Hepatocyte (in vitro differentiated cells): ENCODE measurements around the gene ZC3HAV1. TPM values are rescaled to one million over a fixed set of nuclear protein-coding genes. Genes with fewer than 3 reads are reported as not detected.

Source experiments
- DNase-seq: peaks from one replicate; pipeline ENCODE4 v3.0.0-alpha.2; 2016; ENCODE audit warnings: low spot score
- H2AFZ ChIP-seq: fragments of 200-600 bp; sonication (generic); 2 replicates; pipeline ENCODE4 v1.6.0; 2016; ENCODE audit warnings: antibody characterized with exemption, mild to moderate bottlenecking
- H3K27ac ChIP-seq: fragments of 200-600 bp; sonication (generic); 2 replicates; pipeline ENCODE4 v1.5.1; 2016; ENCODE audit warnings: mild to moderate bottlenecking
- H3K27me3 ChIP-seq: fragments of 200-600 bp; sonication (generic); 2 replicates; pipeline ENCODE4 v1.6.1; 2016
- H3K36me3 ChIP-seq: fragments of 200-600 bp; sonication (generic); replicated peaks from 2 replicates; pipeline ENCODE4 v1.5.1; 2016; ENCODE audit warnings: low read depth; ENCODE audit not compliant: insufficient read depth
- H3K4me1 ChIP-seq: fragments of 200-600 bp; sonication (generic); 2 replicates; pipeline ENCODE4 v1.5.1; 2016; ENCODE audit warnings: mild to moderate bottlenecking, moderate library complexity; ENCODE audit not compliant: insufficient read depth
- H3K4me2 ChIP-seq: fragments of 200-600 bp; sonication (generic); 2 replicates; pipeline ENCODE4 v1.6.0; 2016
- H3K4me3 ChIP-seq: fragments of 200-600 bp; sonication (generic); 2 replicates; pipeline ENCODE4 v1.5.1; 2016; ENCODE audit warnings: mild to moderate bottlenecking
- H3K79me2 ChIP-seq: fragments of 200-600 bp; sonication (generic); 2 replicates; pipeline ENCODE4 v1.6.0; 2017; ENCODE audit warnings: mild to moderate bottlenecking
- H3K9me2 ChIP-seq: fragments of 200-600 bp; sonication (generic); replicated peaks from 2 replicates; pipeline ENCODE4 v1.6.0; 2017; ENCODE audit warnings: mild to moderate bottlenecking; ENCODE audit not compliant: insufficient read depth
- H3K9me3 ChIP-seq: fragments of 200-600 bp; sonication (generic); 2 replicates; pipeline ENCODE4 v1.5.1; 2016; ENCODE audit warnings: low read depth, mild to moderate bottlenecking
- H4K20me1 ChIP-seq: fragments of 200-600 bp; sonication (generic); 2 replicates; pipeline ENCODE4 v1.6.0; 2016; ENCODE audit warnings: mild to moderate bottlenecking; ENCODE audit not compliant: insufficient read depth, poor library complexity, severe bottlenecking
- CTCF ChIP-seq: fragments of 200-600 bp; sonication (generic); IDR thresholded peaks from 2 replicates; pipeline ENCODE4 v1.5.1; 2016; ENCODE audit warnings: antibody characterized with exemption, mild to moderate bottlenecking; ENCODE audit not compliant: poor library complexity
- EZH2 ChIP-seq: fragments of 200-600 bp; sonication (generic); IDR thresholded peaks from 2 replicates; pipeline ENCODE4 v1.6.1; 2016; ENCODE audit warnings: antibody characterized with exemption, mild to moderate bottlenecking, borderline replicate concordance
- EZH2phosphoT487 ChIP-seq: fragments of 200-600 bp; sonication (generic); IDR thresholded peaks from one replicate; pipeline ENCODE4 v1.6.1; 2018; ENCODE audit warnings: antibody characterized with exemption, mild to moderate bottlenecking, low read depth, moderate library complexity; ENCODE audit not compliant: unreplicated experiment, severe bottlenecking
- WGBS: methylation state at CpG from one replicate; pipeline ENCODE4 v1.1.6; 2016; ENCODE audit warnings: low lambda C conversion rate; ENCODE audit errors: missing lambda C conversion rate; 5-methylcytosine and 5-hydroxymethylcytosine counted together
- polyA plus RNA-seq: library from polyadenylated mRNA; unstranded; fragments of >200 nt; fragmentation: Nextera tagmentation; extraction: Ambion mirVana; gene quantifications from 2 replicates; pipeline ENCODE4 v1.2.1, GENCODE V29; 2016
- total RNA-seq: library from RNA; depleted of rRNA; stranded (reverse); fragments of >200 nt; gene quantifications from 2 replicates; pipeline ENCODE4 v1.2.3, GENCODE V29; 2014

ZC3HAV1 gene
- total and polyA plus RNA-seq, 2 experiments from 2014 or later = 20.4 to 27.9 TPM

- no peak for DNase-seq
- TF ChIP-seq EZH2 (no peak), CTCF (no peak), EZH2phosphoT487 (no peak)
- H4K20me1 ChIP-seq = no peaks in the 10 kb centered on the region
- H3K27ac ChIP-seq = no peak overlapping the region
- no peaks in the 10 kb centered on the region for H3K9me3 ChIP-seq
- no peaks in the 10 kb centered on the region for H3K36me3 ChIP-seq
- no peaks in the 10 kb centered on the region for H3K4me1 ChIP-seq
- H3K9me2 ChIP-seq = no peaks in the 10 kb centered on the region
- no peak overlapping the region for H2AFZ ChIP-seq
- 86% methylated on average over 5 of the region's 5 CpGs for WGBS
- no peaks in the 10 kb centered on the region for H3K27me3 ChIP-seq
- no peaks in the 10 kb centered on the region for H3K79me2 ChIP-seq
- no peak overlapping the region for H3K4me3 ChIP-seq
- H3K4me2 ChIP-seq = no peak overlapping the region
Observed at GRCh38 chr7:139061416-139061815, 48.1 kb downstream of the ZC3HAV1 start.

- Histone ChIP-seq H3K36me3 (no peaks in the 10 kb centered on the region), H3K4me1 (no peaks in the 10 kb centered on the region)
- 88% methylated on average over 5 of the region's 5 CpGs for WGBS
Observed at GRCh38 chr7:139060695-139061237, 48.8 kb downstream of the ZC3HAV1 start.

GRCh38 chr7:139059905-139060304, 49.6 kb downstream of the ZC3HAV1 start:
- WGBS = 90% methylated on average over 1 of the region's 1 CpG
- Histone ChIP-seq H3K9me3 (no peaks in the 10 kb centered on the region), H3K27me3 (no peaks in the 10 kb centered on the region), H3K36me3 (no peaks in the 10 kb centered on the region), H3K9me2 (no peaks in the 10 kb centered on the region), H3K4me1 (no peaks in the 10 kb centered on the region), H3K4me2 (no peak overlapping the region), H3K79me2 (no peaks in the 10 kb centered on the region), H2AFZ (no peak overlapping the region), H4K20me1 (no peaks in the 10 kb centered on the region), H3K27ac (no peak overlapping the region), H3K4me3 (no peak overlapping the region)
- TF ChIP-seq CTCF = no peak
- no peak for TF ChIP-seq EZH2phosphoT487
- TF ChIP-seq EZH2 = no peak
- no peak for DNase-seq

More at GRCh38 chr7:139060695-139061237, 48.8 kb downstream of the ZC3HAV1 start:
- H2AFZ ChIP-seq = no peak overlapping the region
- no peak overlapping the region for H3K27ac ChIP-seq
- DNase-seq = no peak
- H4K20me1 ChIP-seq = no peaks in the 10 kb centered on the region
- no peak overlapping the region for H3K4me3 ChIP-seq
- H3K9me2 ChIP-seq = no peaks in the 10 kb centered on the region
- H3K27me3 ChIP-seq = no peaks in the 10 kb centered on the region
- no peaks in the 10 kb centered on the region for H3K9me3 ChIP-seq
- no peak overlapping the region for H3K4me2 ChIP-seq
- no peaks in the 10 kb centered on the region for H3K79me2 ChIP-seq
- TF ChIP-seq CTCF (no peak), EZH2phosphoT487 (no peak), EZH2 (no peak)

GRCh38 chr7:139058943-139059342, 50.6 kb downstream of the ZC3HAV1 start:
- Histone ChIP-seq H3K27ac (no peak overlapping the region), H3K36me3 (no peaks in the 10 kb centered on the region), H3K27me3 (no peaks in the 10 kb centered on the region), H3K9me3 (no peaks in the 10 kb centered on the region), H2AFZ (no peak overlapping the region), H4K20me1 (no peaks in the 10 kb centered on the region), H3K4me3 (no peak overlapping the region), H3K4me2 (no peak overlapping the region), H3K9me2 (no peaks in the 10 kb centered on the region), H3K79me2 (no peaks in the 10 kb centered on the region), H3K4me1 (no peaks in the 10 kb centered on the region)
- TF ChIP-seq EZH2 (no peak), CTCF (no peak), EZH2phosphoT487 (no peak)
- 76% methylated on average over 5 of the region's 5 CpGs for WGBS
- no peak for DNase-seq
